NCI-H2196 treated with DMSO at 0.1 percent for 48 hours (cell line): Measurements from ENCODE around the gene GNB5.
A peak's percentile ranks its signal among the peaks of the same experiment; 100 is the strongest.
"Not testable (repeated sequence)": the region's sequence is repeated elsewhere in the genome, so short reads cannot be mapped to it uniquely, and the experiment has no call there.

Experiments
- DNase-seq: peaks from one replicate; lab custom pipeline; 2025; ENCODE audit not compliant: unreplicated experiment; lab: John Stamatoyannopoulos, UW

Gene GNB5

GRCh38 chr15:52191207-52191606, at the start of gene GNB5:
TSS of gene GNB5 (minus strand) at chr15:52191392. CDS start at chr15:52184676, 6,716 bp downstream.
- DNase-seq = no peak

GRCh38 chr15:52240166-52240565, 49.0 kb upstream of the GNB5 start:
- no peak for DNase-seq

DNA sequence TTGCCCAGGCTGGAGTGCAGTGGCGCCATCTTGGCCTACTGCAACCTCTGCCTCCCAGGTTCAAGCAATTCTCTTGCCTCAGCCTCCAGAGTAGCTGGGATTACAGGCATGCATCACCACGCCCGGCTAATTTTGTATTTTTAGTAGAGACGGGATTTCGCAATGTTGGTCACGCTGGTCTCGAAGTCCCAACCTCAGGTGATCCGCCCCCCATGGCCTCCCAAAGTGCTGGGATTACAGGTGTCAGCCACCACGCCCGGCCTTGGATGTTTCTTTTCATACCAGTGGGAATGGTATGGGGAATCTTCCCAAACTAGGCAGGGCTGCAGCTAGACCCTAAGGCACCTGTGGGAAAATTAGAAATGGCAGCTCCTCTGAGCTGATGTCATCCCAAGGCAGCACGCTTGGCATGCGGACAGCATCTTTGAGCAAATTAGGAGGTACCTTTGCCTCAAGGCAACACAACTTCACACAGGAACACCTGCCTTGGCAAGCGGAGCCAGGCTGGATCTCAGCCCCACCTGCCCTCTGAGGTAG, 47.9 kb upstream of the GNB5 start:
- not testable (repeated sequence) for DNase-seq

DNA sequence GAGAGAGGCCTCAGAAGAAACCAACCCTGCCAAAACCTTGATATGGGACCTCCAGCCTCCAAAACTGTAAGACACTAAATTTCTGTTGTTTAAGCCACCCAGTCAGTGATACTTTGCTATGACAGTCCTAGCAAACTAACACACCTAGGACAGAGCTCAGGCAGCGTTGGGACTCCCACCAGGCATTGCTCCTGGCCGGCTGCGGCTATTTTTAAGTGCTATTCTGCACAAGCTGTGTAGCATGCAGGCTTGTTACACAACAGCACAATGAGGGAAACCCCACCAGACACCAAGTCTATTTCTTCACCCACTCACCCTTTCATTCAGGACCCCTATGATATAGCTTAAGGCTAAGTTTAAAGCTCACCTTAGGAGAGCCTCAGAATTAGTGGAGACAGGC, 47.0 kb upstream of the GNB5 start:
- DNase-seq = no peak

DNA sequence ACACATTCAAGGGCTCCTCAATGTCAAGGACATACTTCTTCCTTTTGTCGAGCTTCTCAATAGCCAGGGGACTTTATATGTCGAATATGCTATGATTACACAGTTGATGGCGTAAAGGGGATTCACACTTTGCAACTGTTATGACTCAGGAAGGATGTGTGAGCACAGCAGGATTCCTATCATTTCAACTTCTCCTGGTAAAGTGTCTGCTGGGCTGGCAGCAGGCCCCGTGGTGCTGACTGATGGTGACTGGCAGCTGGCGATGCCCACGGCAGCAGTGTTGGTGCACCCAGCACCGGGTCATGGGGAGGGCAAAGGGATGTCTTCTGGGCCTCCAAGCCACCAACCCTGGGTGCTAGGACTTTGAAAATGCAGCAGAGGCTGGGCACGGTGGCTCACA, 44.8 kb upstream of the GNB5 start:
- DNase-seq = no peak

GRCh38 chr15:52234596-52235541, 43.7 kb upstream of the GNB5 start:
- no peak for DNase-seq

GRCh38 chr15:52233405-52233804, 42.2 kb upstream of the GNB5 start:
- DNase-seq = no peak

DNA sequence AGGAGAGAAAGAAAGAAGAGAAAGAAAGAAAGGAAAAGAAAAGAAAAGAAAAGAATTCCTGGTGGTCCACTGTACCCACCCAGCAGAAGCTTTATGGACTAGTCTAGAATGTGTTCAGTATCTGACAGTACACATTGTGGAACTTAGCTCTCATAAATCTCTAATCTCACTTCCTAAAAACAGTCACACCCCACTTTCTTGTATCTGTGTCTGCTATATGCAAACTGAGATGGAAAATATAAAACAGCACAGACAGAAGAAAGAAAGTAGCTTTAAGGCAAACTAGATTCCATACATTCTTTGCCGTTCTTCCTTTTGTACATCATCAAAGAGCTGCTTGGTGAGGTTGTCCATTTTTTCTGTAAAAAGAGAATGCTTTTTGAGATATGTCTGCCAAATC, 41.1 kb upstream of the GNB5 start:
- DNase-seq = no peak

DNA sequence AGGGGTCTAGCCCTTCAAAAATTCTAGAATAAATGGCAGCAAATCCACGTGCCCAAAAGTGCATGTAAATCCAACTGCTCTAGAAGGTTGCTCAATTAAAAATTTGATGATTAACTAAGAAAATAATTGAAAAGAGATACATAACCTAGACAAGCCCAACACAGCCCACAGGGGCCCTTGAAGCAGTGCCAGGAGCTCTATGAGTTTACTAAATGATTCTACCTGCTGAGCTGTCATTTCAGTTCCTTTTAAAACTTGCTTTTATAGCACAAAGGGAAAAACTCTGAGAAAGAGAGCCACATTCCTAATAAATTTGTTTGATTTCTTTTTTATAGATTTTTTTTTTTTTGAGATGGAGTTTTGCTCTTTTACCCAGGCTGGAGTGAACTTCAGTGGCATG, 38.9 kb upstream of the GNB5 start:
- no peak for DNase-seq

GRCh38 chr15:52228921-52229320, 37.7 kb upstream of the GNB5 start:
- no peak for DNase-seq

- DNase-seq = peak; percentile 15
Measured at GRCh38 chr15:52227456-52227855, 36.3 kb upstream of the GNB5 start.

- DNase-seq = no peak
Measured at GRCh38 chr15:52225230-52225629, 34.0 kb upstream of the GNB5 start.

GRCh38 chr15:52224211-52224610, 33.0 kb upstream of the GNB5 start:
- DNase-seq = no peak

GRCh38 chr15:52221730-52222129, 30.5 kb upstream of the GNB5 start:
- DNase-seq = no peak

DNA sequence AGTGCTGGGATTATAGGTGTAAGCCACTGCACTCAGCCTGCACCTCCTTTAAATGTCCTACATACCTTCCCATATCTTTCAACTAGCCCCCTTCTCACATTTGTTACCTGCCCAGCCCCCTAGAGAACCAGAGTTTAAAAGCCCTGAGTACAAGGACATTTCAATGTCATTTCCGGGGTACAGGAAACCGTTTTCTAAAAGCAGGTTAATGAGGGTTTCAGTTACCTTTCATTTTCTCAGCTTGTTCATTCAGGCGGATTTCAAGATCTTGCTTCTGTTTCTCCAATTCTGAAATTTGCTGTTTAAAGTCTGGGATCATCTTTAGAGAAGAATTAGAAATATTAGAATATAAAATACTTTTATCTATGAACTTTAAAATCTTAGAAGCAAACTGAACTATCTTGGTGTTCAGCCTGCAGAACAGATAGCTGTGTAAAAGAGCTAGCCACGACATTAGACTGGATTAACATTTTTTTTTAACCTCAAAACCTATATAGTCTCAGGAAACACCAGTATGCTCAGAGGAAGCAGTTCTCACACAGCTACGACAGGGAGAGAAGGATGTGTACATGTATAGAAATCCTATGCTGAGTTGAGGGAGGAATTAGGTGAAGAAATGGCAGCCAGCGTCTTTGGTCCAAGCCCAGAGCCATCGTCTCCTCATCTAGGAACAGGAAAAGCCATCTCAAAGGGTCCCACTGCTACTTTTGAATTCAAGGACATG, 29.9 kb upstream of the GNB5 start:
- no peak for DNase-seq

DNA sequence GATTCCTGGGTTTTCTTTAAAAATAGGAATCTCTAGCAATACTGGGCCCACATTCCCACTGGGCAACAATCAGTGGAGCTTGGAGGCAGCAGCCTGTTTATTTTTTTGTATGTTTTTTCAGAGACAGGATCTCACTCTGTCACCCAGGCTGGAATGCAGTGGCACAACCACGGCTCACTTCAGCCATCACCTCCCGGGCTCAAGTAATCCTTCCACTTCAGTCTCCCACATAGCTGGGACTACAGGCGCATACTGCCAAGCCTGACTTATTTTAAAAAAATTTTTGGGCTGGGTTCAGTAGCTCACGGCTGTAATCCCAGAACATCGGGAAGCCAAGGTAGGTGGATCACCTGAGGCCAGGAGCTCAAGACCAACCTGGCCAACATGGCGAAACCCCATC, 29.1 kb upstream of the GNB5 start:
- no peak for DNase-seq

- no peak for DNase-seq
Measured at GRCh38 chr15:52218816-52219215, 27.6 kb upstream of the GNB5 start.

- DNase-seq = no peak
Measured at GRCh38 chr15:52218371-52218770, 27.2 kb upstream of the GNB5 start.

GRCh38 chr15:52217186-52217585, 26.0 kb upstream of the GNB5 start:
- no peak for DNase-seq

- DNase-seq = no peak
Measured at GRCh38 chr15:52214553-52214952, 23.4 kb upstream of the GNB5 start.

- no peak for DNase-seq
Measured at GRCh38 chr15:52213206-52213605, 22.0 kb upstream of the GNB5 start.
